Ramos (cell line): ENCODE measurements around the gene HHAT.

Experiments used
- in situ Hi-C: fragments of 300-500 bp; cut with MboI; formaldehyde crosslinking; loops from one replicate; pipeline ENCODE4 v1.14.3; 2022; ENCODE audit warnings: low sequenced_read_pairs; ENCODE audit not compliant: unreplicated experiment

The HHAT gene

GRCh38 chr1:210328746-210329503 is at the start of gene HHAT:
Gene HHAT (plus strand): TSS chr1:210328902. CDS start chr1:210348976, 20,074 bp downstream.
- in situ Hi-C loops: no loop called here

- in situ Hi-C loops: no loop called here
Measured at GRCh38 chr1:210280221-210280620, 48.5 kb upstream of the HHAT start.

GRCh38 chr1:210288116-210288515 is 40.6 kb upstream of the HHAT start:
- in situ Hi-C loops: no loop called here

- in situ Hi-C loops: no loop called here
Measured at GRCh38 chr1:210289248-210289647, 39.5 kb upstream of the HHAT start.

GRCh38 chr1:210291081-210291764 is 37.5 kb upstream of the HHAT start:
- in situ Hi-C loops: no loop called here

GRCh38 chr1:210291786-210292230 is 36.9 kb upstream of the HHAT start:
- in situ Hi-C loops: no loop called here

GRCh38 chr1:210292231-210292871 is 36.4 kb upstream of the HHAT start:
- in situ Hi-C loops: no loop called here

GRCh38 chr1:210293171-210293607 is 35.5 kb upstream of the HHAT start:
- in situ Hi-C loops: no loop called here

- in situ Hi-C loops: no loop called here
Measured at GRCh38 chr1:210294999-210295745, 33.5 kb upstream of the HHAT start.

- in situ Hi-C loops: no loop called here
Measured at GRCh38 chr1:210296682-210297081, 32.0 kb upstream of the HHAT start.

GRCh38 chr1:210298296-210298695 is 30.4 kb upstream of the HHAT start:
- in situ Hi-C loops: no loop called here

GRCh38 chr1:210298936-210299335 is 29.8 kb upstream of the HHAT start:
- in situ Hi-C loops: no loop called here

GRCh38 chr1:210299501-210299900 is 29.2 kb upstream of the HHAT start:
- in situ Hi-C loops: no loop called here

- in situ Hi-C loops: loop anchor here (25.0 kb wide), 1 partner anchor 439 kb away; no protein-coding TSS in a partner anchor
Measured at GRCh38 chr1:210300923-210301614, 27.6 kb upstream of the HHAT start.

- in situ Hi-C loops: loop anchor here (25.0 kb wide), 1 partner anchor 439 kb away; no protein-coding TSS in a partner anchor
Measured at GRCh38 chr1:210301615-210302000, 27.1 kb upstream of the HHAT start.

GRCh38 chr1:210302501-210302900 is 26.2 kb upstream of the HHAT start:
- in situ Hi-C loops: loop anchor here (25.0 kb wide), 1 partner anchor 440 kb away; no protein-coding TSS in a partner anchor

GRCh38 chr1:210303391-210303790 is 25.3 kb upstream of the HHAT start:
- in situ Hi-C loops: loop anchor here (25.0 kb wide), 1 partner anchor 441 kb away; no protein-coding TSS in a partner anchor

- in situ Hi-C loops: loop anchor here (10.0 to 25.0 kb wide), 2 partner anchors 166 to 448 kb away; no protein-coding TSS in a partner anchor
Measured at GRCh38 chr1:210310562-210311153, 18.0 kb upstream of the HHAT start.
